SK-N-SH treated with all-trans-retinoic acid at 6 μM for 48 hours (cell line): ENCODE measurements around the gene LPP.

ENCODE experiments used
- ESRRG ChIP-seq: fragments of 250-450 bp; sonication (Bioruptor Pico); IDR thresholded peaks from 2 replicates; pipeline ENCODE4 v1.6.1; 2021; ENCODE audit warnings: mild to moderate bottlenecking
- GLIS3 ChIP-seq: fragments of 250-450 bp; sonication (Bioruptor Pico); IDR thresholded peaks from 2 replicates; pipeline ENCODE4 v1.5.0; 2020; ENCODE audit warnings: mild to moderate bottlenecking, moderate library complexity
- RARB ChIP-seq: fragments of 250-450 bp; sonication (Bioruptor Pico); IDR thresholded peaks from 2 replicates; pipeline ENCODE4 v1.8.0; 2021; ENCODE audit warnings: mild to moderate bottlenecking, moderate library complexity
- TCF4 ChIP-seq: fragments of 250-450 bp; sonication (Bioruptor Pico); IDR thresholded peaks from 2 replicates; pipeline ENCODE4 v1.8.0; 2021; ENCODE audit warnings: mild to moderate bottlenecking, moderate library complexity, borderline replicate concordance
- TOX ChIP-seq: fragments of 250-450 bp; sonication (Bioruptor Pico); IDR thresholded peaks from 2 replicates; pipeline ENCODE4 v1.8.0; 2021; ENCODE audit warnings: mild to moderate bottlenecking, moderate library complexity, borderline replicate concordance
- ZFP3 ChIP-seq: fragments of 250-450 bp; sonication (Bioruptor Pico); IDR thresholded peaks from 2 replicates; pipeline ENCODE4 v1.5.0; 2020; ENCODE audit warnings: mild to moderate bottlenecking, moderate library complexity
- ZFP30 ChIP-seq: fragments of 450-650 bp; formaldehyde crosslinking; IDR thresholded peaks from 2 replicates; pipeline ENCODE4 v1.5.0; 2022; ENCODE audit warnings: mild to moderate bottlenecking, moderate library complexity
- TF ChIP-seq, protein P1 (sequence below): fragments of 250-450 bp; sonication (Bioruptor Pico); IDR thresholded peaks from 2 replicates; pipeline ENCODE4 v1.8.0; 2020; ENCODE audit warnings: mild to moderate bottlenecking, moderate library complexity, borderline replicate concordance
- TF ChIP-seq, protein P2 (sequence below): fragments of 250-450 bp; sonication (Bioruptor Pico); IDR thresholded peaks from 2 replicates; pipeline ENCODE4 v1.5.0; 2020; ENCODE audit warnings: mild to moderate bottlenecking, moderate library complexity

DNA sequence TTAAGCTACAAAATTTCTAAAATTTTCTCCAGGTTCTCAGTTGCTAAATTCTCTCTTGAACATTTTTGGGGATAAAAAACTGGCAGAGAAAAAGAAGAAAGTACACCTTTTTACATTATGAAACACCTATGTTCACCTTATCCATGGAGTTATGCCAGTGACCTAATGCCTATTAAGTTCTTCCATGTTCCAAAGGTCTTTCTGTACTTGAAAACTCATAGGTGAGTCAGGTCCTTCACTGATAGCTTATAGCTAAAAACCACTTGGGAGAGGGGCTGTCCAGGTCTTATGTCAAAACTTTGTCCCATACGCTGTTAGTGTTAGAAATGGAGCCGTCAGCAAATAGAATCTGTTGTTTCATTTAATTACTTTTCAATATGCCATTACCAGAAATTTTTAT, 530.3 kb downstream of the LPP start:
- TF ChIP-seq TOX (CRISPR knock-in tag): no peak
- TF ChIP-seq GLIS3 (CRISPR knock-in tag): no peak
- no peak for TF ChIP-seq ESRRG (CRISPR knock-in tag)
- TF ChIP-seq, protein P1, sequence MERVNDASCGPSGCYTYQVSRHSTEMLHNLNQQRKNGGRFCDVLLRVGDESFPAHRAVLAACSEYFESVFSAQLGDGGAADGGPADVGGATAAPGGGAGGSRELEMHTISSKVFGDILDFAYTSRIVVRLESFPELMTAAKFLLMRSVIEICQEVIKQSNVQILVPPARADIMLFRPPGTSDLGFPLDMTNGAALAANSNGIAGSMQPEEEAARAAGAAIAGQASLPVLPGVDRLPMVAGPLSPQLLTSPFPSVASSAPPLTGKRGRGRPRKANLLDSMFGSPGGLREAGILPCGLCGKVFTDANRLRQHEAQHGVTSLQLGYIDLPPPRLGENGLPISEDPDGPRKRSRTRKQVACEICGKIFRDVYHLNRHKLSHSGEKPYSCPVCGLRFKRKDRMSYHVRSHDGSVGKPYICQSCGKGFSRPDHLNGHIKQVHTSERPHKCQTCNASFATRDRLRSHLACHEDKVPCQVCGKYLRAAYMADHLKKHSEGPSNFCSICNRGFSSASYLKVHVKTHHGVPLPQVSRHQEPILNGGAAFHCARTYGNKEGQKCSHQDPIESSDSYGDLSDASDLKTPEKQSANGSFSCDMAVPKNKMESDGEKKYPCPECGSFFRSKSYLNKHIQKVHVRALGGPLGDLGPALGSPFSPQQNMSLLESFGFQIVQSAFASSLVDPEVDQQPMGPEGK (CRISPR knock-in tag): no peak
- TF ChIP-seq ZFP3 (CRISPR knock-in tag): no peak
- TF ChIP-seq, protein P2, sequence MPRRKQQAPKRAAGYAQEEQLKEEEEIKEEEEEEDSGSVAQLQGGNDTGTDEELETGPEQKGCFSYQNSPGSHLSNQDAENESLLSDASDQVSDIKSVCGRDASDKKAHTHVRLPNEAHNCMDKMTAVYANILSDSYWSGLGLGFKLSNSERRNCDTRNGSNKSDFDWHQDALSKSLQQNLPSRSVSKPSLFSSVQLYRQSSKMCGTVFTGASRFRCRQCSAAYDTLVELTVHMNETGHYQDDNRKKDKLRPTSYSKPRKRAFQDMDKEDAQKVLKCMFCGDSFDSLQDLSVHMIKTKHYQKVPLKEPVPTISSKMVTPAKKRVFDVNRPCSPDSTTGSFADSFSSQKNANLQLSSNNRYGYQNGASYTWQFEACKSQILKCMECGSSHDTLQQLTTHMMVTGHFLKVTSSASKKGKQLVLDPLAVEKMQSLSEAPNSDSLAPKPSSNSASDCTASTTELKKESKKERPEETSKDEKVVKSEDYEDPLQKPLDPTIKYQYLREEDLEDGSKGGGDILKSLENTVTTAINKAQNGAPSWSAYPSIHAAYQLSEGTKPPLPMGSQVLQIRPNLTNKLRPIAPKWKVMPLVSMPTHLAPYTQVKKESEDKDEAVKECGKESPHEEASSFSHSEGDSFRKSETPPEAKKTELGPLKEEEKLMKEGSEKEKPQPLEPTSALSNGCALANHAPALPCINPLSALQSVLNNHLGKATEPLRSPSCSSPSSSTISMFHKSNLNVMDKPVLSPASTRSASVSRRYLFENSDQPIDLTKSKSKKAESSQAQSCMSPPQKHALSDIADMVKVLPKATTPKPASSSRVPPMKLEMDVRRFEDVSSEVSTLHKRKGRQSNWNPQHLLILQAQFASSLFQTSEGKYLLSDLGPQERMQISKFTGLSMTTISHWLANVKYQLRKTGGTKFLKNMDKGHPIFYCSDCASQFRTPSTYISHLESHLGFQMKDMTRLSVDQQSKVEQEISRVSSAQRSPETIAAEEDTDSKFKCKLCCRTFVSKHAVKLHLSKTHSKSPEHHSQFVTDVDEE: no peak
- no peak for TF ChIP-seq ZFP30 (CRISPR knock-in tag)
- TF ChIP-seq TCF4 (CRISPR knock-in tag): no peak
- TF ChIP-seq RARB: no peak
